ENCODE measurements around the gene PDE4D.

GRCh38 chr5:59596586-59597350 lies 296.8 kb downstream of the PDE4D start:
- TF ChIP-seq CTCF (optimal IDR thresholded peaks at IDR 0.05 in 1 of 3, IDR thresholded peaks at IDR 0.05 in 1 of 3, conservative IDR thresholded peaks at IDR 0.05 in 1 of 3; ENCODE audit: extremely low read depth in 1 of 3, insufficient read depth in 2 of 3, low read length in 3 of 3) (no peak), EZH2 (IDR thresholded peaks at IDR 0.05; ENCODE audit: low read length) (no peak)
